Measurements from ENCODE around the gene THSD4.

The THSD4 gene

DNA sequence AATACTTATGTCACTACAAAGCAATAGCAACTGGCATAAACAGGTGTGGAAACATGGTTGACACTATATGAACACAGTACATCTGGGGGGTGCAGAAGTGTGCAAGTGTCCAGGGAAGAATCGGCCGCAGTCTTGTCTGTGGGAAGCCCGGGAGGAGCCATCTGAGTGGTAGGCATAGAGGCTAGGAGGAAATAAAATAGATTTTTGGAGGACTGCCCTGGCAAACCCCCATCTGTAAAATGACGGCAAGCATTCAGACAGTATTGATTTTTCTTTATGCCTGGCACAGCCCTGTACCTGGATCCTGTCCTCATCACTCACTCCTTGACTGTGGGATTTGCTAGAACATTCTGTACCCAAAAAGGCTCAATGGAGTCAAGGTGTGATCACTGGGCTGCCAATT is 31.3 kb downstream of the THSD4 start:
- Histone ChIP-seq H3K36me3 (no peaks in the 10 kb centered on the region), H3K27me3 (ENCODE audit: insufficient read depth, low read depth, severe bottlenecking) (no peaks in the 10 kb centered on the region), H3K4me3 (ENCODE audit: low read depth, low read length) (no peak overlapping the region), H3K27ac (no peak overlapping the region), H3K9me3 (ENCODE audit: severe bottlenecking) (no peaks in the 10 kb centered on the region)
- no peak for DNase-seq
- TF ChIP-seq, protein P1, sequence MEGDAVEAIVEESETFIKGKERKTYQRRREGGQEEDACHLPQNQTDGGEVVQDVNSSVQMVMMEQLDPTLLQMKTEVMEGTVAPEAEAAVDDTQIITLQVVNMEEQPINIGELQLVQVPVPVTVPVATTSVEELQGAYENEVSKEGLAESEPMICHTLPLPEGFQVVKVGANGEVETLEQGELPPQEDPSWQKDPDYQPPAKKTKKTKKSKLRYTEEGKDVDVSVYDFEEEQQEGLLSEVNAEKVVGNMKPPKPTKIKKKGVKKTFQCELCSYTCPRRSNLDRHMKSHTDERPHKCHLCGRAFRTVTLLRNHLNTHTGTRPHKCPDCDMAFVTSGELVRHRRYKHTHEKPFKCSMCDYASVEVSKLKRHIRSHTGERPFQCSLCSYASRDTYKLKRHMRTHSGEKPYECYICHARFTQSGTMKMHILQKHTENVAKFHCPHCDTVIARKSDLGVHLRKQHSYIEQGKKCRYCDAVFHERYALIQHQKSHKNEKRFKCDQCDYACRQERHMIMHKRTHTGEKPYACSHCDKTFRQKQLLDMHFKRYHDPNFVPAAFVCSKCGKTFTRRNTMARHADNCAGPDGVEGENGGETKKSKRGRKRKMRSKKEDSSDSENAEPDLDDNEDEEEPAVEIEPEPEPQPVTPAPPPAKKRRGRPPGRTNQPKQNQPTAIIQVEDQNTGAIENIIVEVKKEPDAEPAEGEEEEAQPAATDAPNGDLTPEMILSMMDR (IDR thresholded peaks at IDR 0.05; ENCODE audit: low read depth, low read length): no peak

DNA sequence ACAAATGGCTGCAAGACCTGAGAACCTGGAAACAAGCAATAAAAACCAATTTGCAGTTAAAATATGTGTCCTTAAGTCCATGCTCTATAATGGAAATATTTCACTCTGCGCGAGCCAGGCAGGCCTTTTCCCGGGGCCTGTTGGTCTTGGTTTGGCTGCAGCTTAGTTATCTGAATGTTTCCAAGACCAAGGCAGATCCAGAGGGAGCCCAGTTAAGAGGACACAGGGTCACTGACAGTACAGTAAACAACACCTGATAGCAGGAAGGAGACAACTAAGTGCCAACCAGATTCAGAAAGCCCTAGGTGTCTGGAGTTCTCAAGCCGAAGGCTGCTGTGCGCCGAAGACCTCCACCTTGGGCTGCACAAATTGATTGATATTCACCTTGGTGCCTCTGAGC is 32.8 kb downstream of the THSD4 start:
- Histone ChIP-seq H3K36me3 (no peaks in the 10 kb centered on the region), H3K27ac (no peak overlapping the region), H3K4me3 (ENCODE audit: low read depth, low read length) (no peak overlapping the region), H3K9me3 (ENCODE audit: severe bottlenecking) (no peaks in the 10 kb centered on the region), H3K27me3 (ENCODE audit: insufficient read depth, low read depth, severe bottlenecking) (no peaks in the 10 kb centered on the region)
- TF ChIP-seq, protein P1 (IDR thresholded peaks at IDR 0.05; ENCODE audit: low read depth, low read length): no peak
- no peak for DNase-seq

DNA sequence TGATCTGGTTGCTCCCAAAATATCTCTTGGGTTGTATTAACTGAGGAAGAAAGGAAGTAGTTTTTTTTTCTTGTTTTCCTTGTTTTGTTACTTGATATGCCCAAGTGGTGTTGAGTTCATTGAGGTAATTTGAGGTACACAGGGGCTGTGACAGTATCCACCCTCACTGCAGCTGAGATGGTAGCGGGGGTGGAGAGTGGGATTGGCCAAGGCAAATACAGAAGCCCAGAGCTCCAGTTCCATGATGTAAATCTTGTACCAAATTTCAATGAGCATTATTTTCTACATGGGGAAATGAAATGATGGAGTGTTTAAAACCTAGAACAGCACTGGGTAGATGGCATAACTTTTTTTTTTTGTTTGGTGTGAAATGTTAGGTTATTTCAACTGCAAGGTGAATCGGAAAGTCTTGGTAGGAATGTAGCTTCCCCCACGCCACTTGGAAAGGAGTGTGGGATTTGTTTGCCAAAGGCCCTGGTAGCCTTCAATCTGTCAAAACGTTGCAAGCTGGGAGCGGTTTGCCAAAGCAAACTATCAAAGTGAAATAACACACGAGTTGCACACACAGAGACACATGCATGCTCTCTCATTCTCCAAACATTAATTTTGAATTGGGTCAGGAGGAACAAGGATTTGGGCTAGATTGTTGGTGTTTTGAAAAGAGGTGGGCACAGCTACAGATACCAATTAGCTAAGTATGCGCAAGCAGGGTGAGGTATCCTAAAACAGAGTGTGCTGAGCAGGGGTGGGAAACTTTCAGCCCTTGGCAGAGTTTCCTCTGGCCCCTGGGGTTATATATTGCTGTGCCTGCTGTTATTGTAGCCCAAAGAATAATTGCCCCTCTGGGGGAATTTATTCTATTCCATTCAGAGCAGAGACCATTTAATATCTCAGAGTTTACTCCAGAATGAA is 34.6 kb downstream of the THSD4 start:
- no peaks in the 10 kb centered on the region for H3K27me3 ChIP-seq (ENCODE audit: insufficient read depth, low read depth, severe bottlenecking)
- DNase-seq: no peak
- no peak overlapping the region for H3K27ac ChIP-seq
- no peaks in the 10 kb centered on the region for H3K36me3 ChIP-seq
- no peak overlapping the region for H3K4me3 ChIP-seq (ENCODE audit: low read depth, low read length)
- TF ChIP-seq, protein P1 (IDR thresholded peaks at IDR 0.05; ENCODE audit: low read depth, low read length): no peak
- peaks cover 3% of the 10 kb centered on the region for H3K9me3 ChIP-seq (ENCODE audit: severe bottlenecking)

DNA sequence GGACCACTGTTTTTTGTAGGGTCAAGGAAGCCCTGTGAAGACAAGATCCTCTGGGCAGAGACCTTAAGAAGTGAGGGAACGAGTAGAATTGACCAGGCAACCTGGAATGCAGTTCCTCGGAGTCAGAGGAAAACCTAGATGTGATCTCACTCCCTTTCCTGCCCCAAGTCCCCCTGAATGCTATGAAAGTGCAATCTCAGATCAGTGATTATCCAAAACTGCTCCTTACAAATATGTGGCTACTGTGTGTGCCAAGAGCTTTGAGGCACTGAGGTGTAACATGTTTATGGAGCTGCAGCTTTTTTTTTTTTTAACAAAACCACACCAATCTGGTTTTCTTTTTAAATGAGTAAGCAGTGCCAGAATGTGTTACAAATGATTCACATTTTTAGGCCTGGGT is 35.8 kb downstream of the THSD4 start:
- Histone ChIP-seq H3K27me3 (ENCODE audit: insufficient read depth, low read depth, severe bottlenecking) (no peaks in the 10 kb centered on the region), H3K4me3 (ENCODE audit: low read depth, low read length) (no peak overlapping the region), H3K36me3 (no peaks in the 10 kb centered on the region), H3K9me3 (ENCODE audit: severe bottlenecking) (peaks cover 3% of the 10 kb centered on the region), H3K27ac (no peak overlapping the region)
- no peak for DNase-seq
- TF ChIP-seq, protein P1 (IDR thresholded peaks at IDR 0.05; ENCODE audit: low read depth, low read length): no peak

DNA sequence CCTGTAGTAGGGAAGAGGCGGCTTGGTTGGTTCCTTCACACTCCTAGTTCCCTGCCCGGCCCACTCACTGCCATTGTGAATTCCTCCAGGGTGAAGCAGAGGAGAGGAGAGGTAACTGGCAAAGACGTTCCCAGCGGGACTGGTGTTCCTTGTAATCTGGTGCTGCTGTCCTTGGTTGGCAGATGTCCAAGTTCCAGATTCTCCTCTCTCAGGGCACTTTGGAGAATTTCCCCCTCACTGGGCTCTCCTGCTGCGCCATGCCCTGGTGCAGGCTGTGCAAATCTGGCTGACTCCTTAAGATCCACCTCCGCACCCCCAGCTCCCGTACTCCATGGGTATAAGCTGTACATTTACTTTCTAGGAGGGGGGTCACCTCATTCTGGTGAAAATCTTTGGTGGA is 37.3 kb downstream of the THSD4 start:
- H3K36me3 ChIP-seq: no peaks in the 10 kb centered on the region
- TF ChIP-seq, protein P1 (IDR thresholded peaks at IDR 0.05; ENCODE audit: low read depth, low read length): no peak
- no peak overlapping the region for H3K4me3 ChIP-seq (ENCODE audit: low read depth, low read length)
- no peak for DNase-seq
- no peak overlapping the region for H3K27ac ChIP-seq
- no peaks in the 10 kb centered on the region for H3K27me3 ChIP-seq (ENCODE audit: insufficient read depth, low read depth, severe bottlenecking)
- H3K9me3 ChIP-seq (ENCODE audit: severe bottlenecking): peaks cover 3% of the 10 kb centered on the region
